Spleen (tissue), 11 donors: Measurements from ENCODE around the gene CCDC63. TPM values are rescaled to one million over a fixed set of nuclear protein-coding genes. Genes with fewer than 3 reads are reported as not detected.
A peak's percentile ranks its signal among the peaks of the same experiment; 100 is the strongest.

Source experiments
- DNase-seq: peaks from one replicate; pipeline ENCODE4 v3.0.0-alpha.2; 2020
- H3K27ac ChIP-seq, 8 donors: fragments of 200-600 bp; sonication (generic) in 7 of 8; 1 replicate in 4 of 8; 2 replicates in 4 of 8; pipeline versions ENCODE4 v1.5.0 to v1.8.0; 2016 to 2021; ENCODE audit warnings: inconsistent platforms in 4 of 8, mild to moderate bottlenecking in 4 of 8, moderate library complexity in 1 of 8
- H3K27me3 ChIP-seq, 7 donors: fragments of 200-600 bp; sonication (generic) in 6 of 7; replicated peaks in 1 of 7; 1 replicate in 4 of 7; 2 replicates in 3 of 7; pipeline versions ENCODE4 v1.5.0 to v1.8.0; 2016 to 2021; ENCODE audit warnings: inconsistent platforms in 3 of 7, mild to moderate bottlenecking in 1 of 7
- H3K36me3 ChIP-seq, 6 donors: fragments of 200-600 bp; sonication (generic) in 5 of 6; 1 replicate in 4 of 6; 2 replicates in 2 of 6; pipeline versions ENCODE4 v1.5.0 to v1.8.0; 2016 to 2021; ENCODE audit warnings: inconsistent platforms in 2 of 6
- H3K4me1 ChIP-seq, 6 donors: fragments of 200-600 bp; sonication (generic) in 5 of 6; 1 replicate in 3 of 6; 2 replicates in 3 of 6; pipeline versions ENCODE4 v1.5.0 to v1.8.0; 2016 to 2021; ENCODE audit warnings: inconsistent platforms in 3 of 6
- H3K4me3 ChIP-seq, 8 donors: fragments of 200-600 bp; sonication (generic) in 7 of 8; 1 replicate in 4 of 8; 2 replicates in 4 of 8; pipeline versions ENCODE4 v1.5.0 to v1.8.0; 2016 to 2021; ENCODE audit warnings: inconsistent platforms in 4 of 8, mild to moderate bottlenecking in 4 of 8, moderate library complexity in 2 of 8
- H3K9me3 ChIP-seq, 8 donors: fragments of 200-600 bp; sonication (generic) in 7 of 8; 1 replicate in 4 of 8; 2 replicates in 4 of 8; pipeline versions ENCODE4 v1.5.0 to v1.8.0; 2016 to 2021; ENCODE audit warnings: inconsistent platforms in 4 of 8
- CTCF ChIP-seq, 11 experiments: fragments of 200-600 bp in 7 of 11; fragments of 450-650 bp in 4 of 11; sonication (generic) in 4 of 11; IDR thresholded peaks in 8 of 11; conservative IDR thresholded peaks in 3 of 11; 1 replicate in 7 of 11; 2 replicates in 4 of 11; pipeline versions ENCODE4 v1.4.0 to v1.8.0; 2016 to 2021; ENCODE audit warnings: antibody characterized with exemption in 11 of 11, inconsistent platforms in 4 of 11, mild to moderate bottlenecking in 1 of 11
- POLR2A ChIP-seq, 3 donors: fragments of 450-650 bp; IDR thresholded peaks; one replicate each; pipeline ENCODE4 v1.5.1; 2017; ENCODE audit warnings: antibody characterized with exemption in 3 of 3, mild to moderate bottlenecking in 1 of 3
- POLR2AphosphoS5 ChIP-seq, 3 donors: sonication (generic); formaldehyde crosslinking; IDR thresholded peaks; one replicate each; pipeline ENCODE4 v1.5.1; 2017; ENCODE audit warnings: antibody characterized with exemption in 3 of 3
- WGBS, 5 donors: extraction: QIAGEN DNeasy Blood & Tissue Kit in 3 of 5; methylation state at CpG; one replicate each; pipeline versions ENCODE4 v1.1.5 to v1.1.7; 2013 to 2018; 5-methylcytosine and 5-hydroxymethylcytosine counted together
- intact Hi-C: fragments of 100-400 bp; cut with DNase I; formaldehyde crosslinking; loops from one replicate; pipeline ENCODE4 v1.15.0; 2023; ENCODE audit warnings: low total_unique reads
- polyA plus RNA-seq, 3 donors: library from polyadenylated mRNA; stranded (reverse); fragments of 200-250 nt; gene quantifications; one replicate each; pipeline ENCODE4 v1.2.1, GENCODE V29; 2013
- total RNA-seq, 7 donors: library from RNA; depleted of rRNA in 3 of 7; stranded (reverse); fragments of >200 nt in 3 of 7; fragmentation: NEBNext Ultra II Directional in 4 of 7; extraction: Animal tissue kit (Norgen Biotek cat#: 25700) in 4 of 7; gene quantifications; one replicate each; pipeline versions ENCODE4 v1.1.0 to v1.2.1, GENCODE V29; 2016 to 2021
- donor health status: healthy with polysubstance abuse.
- donor health status: DM: no; HTN: no; CAD: no; lungs with moderate emphysema.
- donor health status: DM: no; HTN: no; CAD: no.
- donor health status: Bipolar disorder and iron deficiency.
- donor health status: healthy.
- donor health status: DM: no; HTN: no; CAD: no.
- donor health status: DM: yes; HTN: yes; CAD: no.

CCDC63 gene
- total and polyA plus RNA-seq, 10 donors, result not detected

- TF ChIP-seq CTCF (IDR thresholded peaks at IDR 0.05 in 8 of 11, conservative IDR thresholded peaks at IDR 0.05 in 3 of 11) (peak; percentile 71 to 95 (median 91)), POLR2A (IDR thresholded peaks at IDR 0.05) (no peak), POLR2AphosphoS5 (IDR thresholded peaks at IDR 0.05) (no peak)
- H3K9me3 ChIP-seq, result no peaks in the 10 kb centered on the region
- intact Hi-C loops, result loop anchor here (5.0 kb wide), 1 partner anchor 375 kb away; no protein-coding TSS in a partner anchor
- H3K27me3 ChIP-seq, result peaks cover 0 to 57% (median 9%) of the 10 kb centered on the region in 7 donors
- no peaks in the 10 kb centered on the region for H3K36me3 ChIP-seq
- DNase-seq, result peak; percentile 89
- peak overlapping the region in 1 of 8 donors; percentile 16 for H3K4me3 ChIP-seq
- no peak overlapping the region for H3K27ac ChIP-seq
- WGBS, 5 donors, result 3 to 7% (median 5%) methylated on average over 21 of the region's 21 CpGs
- H3K4me1 ChIP-seq, result peaks cover 0 to 9% (median 8%) of the 10 kb centered on the region in 6 donors
These were observed 90.4 kb downstream of the CCDC63 start for GRCh38 chr12:110937104-110937641.

GRCh38 chr12:110940296-110940695 is 93.5 kb downstream of the CCDC63 start:
- Histone ChIP-seq H3K4me3 (no peak overlapping the region), H3K9me3 (peaks cover 0 to 5% (median 3%) of the 10 kb centered on the region in 8 donors), H3K27ac (no peak overlapping the region), H3K27me3 (peaks cover 0 to 38% (median 9%) of the 10 kb centered on the region in 7 donors), H3K4me1 (peaks cover 0 to 9% (median 8%) of the 10 kb centered on the region in 6 donors), H3K36me3 (no peaks in the 10 kb centered on the region)
- intact Hi-C loops, result no loop called here
- no peak for DNase-seq
- TF ChIP-seq POLR2AphosphoS5 (IDR thresholded peaks at IDR 0.05) (no peak), POLR2A (IDR thresholded peaks at IDR 0.05) (no peak), CTCF (IDR thresholded peaks at IDR 0.05 in 8 of 11, conservative IDR thresholded peaks at IDR 0.05 in 3 of 11) (no peak)
- WGBS, 5 donors, result 76 to 98% (median 89%) methylated on average over 4 of the region's 4 CpGs

GRCh38 chr12:110940933-110941332 is 94.1 kb downstream of the CCDC63 start:
- no peak overlapping the region for H3K27ac ChIP-seq
- peaks cover 0 to 12% (median 10%) of the 10 kb centered on the region in 8 donors for H3K9me3 ChIP-seq
- peak; percentile 34 for DNase-seq
- 74 to 88% (median 79%) methylated on average over 7 of the region's 7 CpGs for WGBS, 5 donors
- no peaks in the 10 kb centered on the region for H3K36me3 ChIP-seq
- intact Hi-C loops, result no loop called here
- no peak overlapping the region for H3K4me3 ChIP-seq
- TF ChIP-seq POLR2A (IDR thresholded peaks at IDR 0.05), result no peak
- no peak for TF ChIP-seq POLR2AphosphoS5 (IDR thresholded peaks at IDR 0.05)
- no peak for TF ChIP-seq CTCF (IDR thresholded peaks at IDR 0.05 in 8 of 11, conservative IDR thresholded peaks at IDR 0.05 in 3 of 11)
- peaks cover 0 to 9% (median 8%) of the 10 kb centered on the region in 6 donors for H3K4me1 ChIP-seq
- H3K27me3 ChIP-seq, result peaks cover 0 to 31% (median 9%) of the 10 kb centered on the region in 7 donors

- WGBS, 5 donors, result 81 to 96% (median 89%) methylated on average over 6 of the region's 6 CpGs
- Histone ChIP-seq H3K4me3 (no peak overlapping the region), H3K27me3 (peaks cover 0 to 27% (median 9%) of the 10 kb centered on the region in 7 donors), H3K9me3 (peaks cover 0 to 16% (median 14%) of the 10 kb centered on the region in 8 donors), H3K27ac (no peak overlapping the region), H3K36me3 (no peaks in the 10 kb centered on the region), H3K4me1 (peaks cover 0 to 9% (median 8%) of the 10 kb centered on the region in 6 donors)
- DNase-seq, result peak; percentile 56
- intact Hi-C loops, result no loop called here
- no peak for TF ChIP-seq CTCF (IDR thresholded peaks at IDR 0.05 in 8 of 11, conservative IDR thresholded peaks at IDR 0.05 in 3 of 11)
- TF ChIP-seq POLR2AphosphoS5 (IDR thresholded peaks at IDR 0.05), result no peak
- no peak for TF ChIP-seq POLR2A (IDR thresholded peaks at IDR 0.05)
These were observed 94.6 kb downstream of the CCDC63 start for GRCh38 chr12:110941391-110941790.
